Activated CD8-positive, alpha-beta T cell treated with anti-CD3 and anti-CD28 coated beads, Interleukin-2, amount 10 ng/mL, durations not matched to agents 7 days and 5 days (primary cell): ENCODE measurements around the gene EVC2. TPM values are rescaled to one million over a fixed set of nuclear protein-coding genes. Genes with fewer than 3 reads are reported as not detected.

Experiments
- ATAC-seq: fragments of 150-1000 bp; cut with Tn5 transposase; one replicate; pipeline ENCODE4 v1.10.0; 2021; ENCODE audit warnings: moderate library complexity
- CTCF ChIA-PET: fragments of 350-600 bp; sonication (Branson Sonifier 250); formaldehyde crosslinking; loops from one replicate; lab custom pipeline; 2021; ENCODE audit warnings: antibody characterized with exemption; lab: Charles Lee
- POLR2A ChIA-PET: fragments of 350-600 bp; sonication (Branson Sonifier 250); formaldehyde crosslinking; loops from one replicate; lab custom pipeline; 2021; ENCODE audit warnings: antibody characterized with exemption; lab: Charles Lee
- DNase-seq: peaks from one replicate; pipeline ENCODE4 v3.0.0-alpha.2; 2020
- H3K27ac Mint-ChIP-seq: one replicate; pipeline ENCODE4 v1.8.0; 2021; ENCODE audit warnings: mild to moderate bottlenecking, mixed read lengths
- H3K27me3 Mint-ChIP-seq: one replicate; pipeline ENCODE4 v1.8.0; 2021; ENCODE audit warnings: low read depth, mixed read lengths
- H3K36me3 Mint-ChIP-seq: one replicate; pipeline ENCODE4 v1.8.0; 2021; ENCODE audit warnings: low read depth, mixed read lengths
- H3K4me1 Mint-ChIP-seq: one replicate; pipeline ENCODE4 v1.8.0; 2021; ENCODE audit warnings: low read depth, mixed read lengths
- H3K4me3 Mint-ChIP-seq: one replicate; pipeline ENCODE4 v1.8.0; 2021; ENCODE audit warnings: mild to moderate bottlenecking, mixed read lengths
- H3K9me3 Mint-ChIP-seq: one replicate; pipeline ENCODE4 v1.8.0; 2022; ENCODE audit warnings: mixed read lengths; ENCODE audit not compliant: insufficient read depth
- total RNA-seq, 2 experiments: library from RNA; stranded (reverse); gene quantifications; one replicate each; pipeline ENCODE4 v1.2.3, GENCODE V29; 2021

EVC2 gene
- total RNA-seq, 2 experiments from 2014 or later, result 1.1 to 1.3 TPM

- H3K27me3 Mint-ChIP-seq, result no peaks in the 10 kb centered on the region
- H3K27ac Mint-ChIP-seq, result no peak overlapping the region
- no peaks in the 10 kb centered on the region for H3K36me3 Mint-ChIP-seq
- ChIA-PET CTCF (no interaction called here), POLR2A (no interaction called here)
- ATAC-seq, result no peak
- no peaks in the 10 kb centered on the region for H3K9me3 Mint-ChIP-seq
- no peak overlapping the region for H3K4me3 Mint-ChIP-seq
- no peak for DNase-seq
- H3K4me1 Mint-ChIP-seq, result no peaks in the 10 kb centered on the region
These were observed 58.3 kb downstream of the EVC2 start for GRCh38 chr4:5650040-5650439.

- Mint-ChIP-seq H3K9me3 (no peaks in the 10 kb centered on the region), H3K27ac (no peak overlapping the region), H3K27me3 (no peaks in the 10 kb centered on the region), H3K4me1 (no peaks in the 10 kb centered on the region), H3K36me3 (no peaks in the 10 kb centered on the region), H3K4me3 (no peak overlapping the region)
- ATAC-seq (no peak), DNase-seq (no peak)
- POLR2A ChIA-PET, result no interaction called here
- CTCF ChIA-PET, result no interaction called here
These were observed 61.0 kb downstream of the EVC2 start for GRCh38 chr4:5647351-5647750.

- Mint-ChIP-seq H3K4me1 (no peaks in the 10 kb centered on the region), H3K4me3 (no peak overlapping the region), H3K9me3 (no peaks in the 10 kb centered on the region), H3K36me3 (no peaks in the 10 kb centered on the region), H3K27me3 (no peaks in the 10 kb centered on the region), H3K27ac (no peak overlapping the region)
- ChIA-PET CTCF (no interaction called here), POLR2A (no interaction called here)
- no peak for ATAC-seq
- no peak for DNase-seq
These were observed 68.3 kb downstream of the EVC2 start for GRCh38 chr4:5640096-5640495.

- no peaks in the 10 kb centered on the region for H3K27me3 Mint-ChIP-seq
- no peak for DNase-seq
- ChIA-PET CTCF (no interaction called here), POLR2A (no interaction called here)
- no peak overlapping the region for H3K4me3 Mint-ChIP-seq
- no peaks in the 10 kb centered on the region for H3K4me1 Mint-ChIP-seq
- H3K27ac Mint-ChIP-seq, result no peak overlapping the region
- no peak for ATAC-seq
- no peaks in the 10 kb centered on the region for H3K36me3 Mint-ChIP-seq
- no peaks in the 10 kb centered on the region for H3K9me3 Mint-ChIP-seq
These were observed 68.8 kb downstream of the EVC2 start for GRCh38 chr4:5639556-5639955.

- ATAC-seq, result no peak
- H3K4me1 Mint-ChIP-seq, result no peaks in the 10 kb centered on the region
- H3K4me3 Mint-ChIP-seq, result no peak overlapping the region
- no peaks in the 10 kb centered on the region for H3K36me3 Mint-ChIP-seq
- no peaks in the 10 kb centered on the region for H3K9me3 Mint-ChIP-seq
- DNase-seq, result no peak
- POLR2A ChIA-PET, result no interaction called here
- CTCF ChIA-PET, result no interaction called here
- H3K27me3 Mint-ChIP-seq, result no peaks in the 10 kb centered on the region
- H3K27ac Mint-ChIP-seq, result no peak overlapping the region
These were observed 69.4 kb downstream of the EVC2 start for GRCh38 chr4:5638976-5639375.

GRCh38 chr4:5638316-5638715 lies 70.0 kb downstream of the EVC2 start:
- Mint-ChIP-seq H3K4me1 (no peaks in the 10 kb centered on the region), H3K4me3 (no peak overlapping the region), H3K27me3 (no peaks in the 10 kb centered on the region), H3K9me3 (no peaks in the 10 kb centered on the region), H3K27ac (no peak overlapping the region), H3K36me3 (no peaks in the 10 kb centered on the region)
- CTCF ChIA-PET, result no interaction called here
- DNase-seq (no peak), ATAC-seq (no peak)
- POLR2A ChIA-PET, result no interaction called here

- POLR2A ChIA-PET, result no interaction called here
- Mint-ChIP-seq H3K4me1 (no peaks in the 10 kb centered on the region), H3K4me3 (no peak overlapping the region), H3K36me3 (no peaks in the 10 kb centered on the region), H3K27ac (no peak overlapping the region), H3K27me3 (no peaks in the 10 kb centered on the region), H3K9me3 (no peaks in the 10 kb centered on the region)
- no peak for ATAC-seq
- no peak for DNase-seq
- CTCF ChIA-PET, result no interaction called here
These were observed 71.3 kb downstream of the EVC2 start for GRCh38 chr4:5636766-5637670.

DNA sequence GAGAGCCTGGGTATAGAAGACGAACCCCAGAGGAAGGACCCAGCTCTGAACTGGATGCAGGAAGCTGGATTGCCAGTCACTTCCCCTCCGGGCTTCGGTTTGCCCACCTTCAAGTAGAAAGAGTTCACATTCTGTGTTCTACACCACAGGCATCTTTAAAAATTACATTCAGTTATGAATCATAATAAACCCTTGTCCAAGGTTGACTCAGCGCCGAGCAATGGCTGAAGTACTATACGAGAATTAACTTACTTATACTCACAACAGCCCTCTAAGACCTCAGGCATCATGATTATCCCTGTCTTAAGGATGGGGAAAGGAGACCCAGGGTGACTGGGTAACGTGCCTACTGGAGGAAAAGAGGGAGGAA lies 72.5 kb downstream of the EVC2 start:
- ChIA-PET CTCF (no interaction called here), POLR2A (no interaction called here)
- no peaks in the 10 kb centered on the region for H3K27me3 Mint-ChIP-seq
- no peak overlapping the region for H3K4me3 Mint-ChIP-seq
- H3K4me1 Mint-ChIP-seq, result no peaks in the 10 kb centered on the region
- H3K36me3 Mint-ChIP-seq, result no peaks in the 10 kb centered on the region
- H3K27ac Mint-ChIP-seq, result no peak overlapping the region
- ATAC-seq (no peak), DNase-seq (no peak)
- H3K9me3 Mint-ChIP-seq, result no peaks in the 10 kb centered on the region

DNA sequence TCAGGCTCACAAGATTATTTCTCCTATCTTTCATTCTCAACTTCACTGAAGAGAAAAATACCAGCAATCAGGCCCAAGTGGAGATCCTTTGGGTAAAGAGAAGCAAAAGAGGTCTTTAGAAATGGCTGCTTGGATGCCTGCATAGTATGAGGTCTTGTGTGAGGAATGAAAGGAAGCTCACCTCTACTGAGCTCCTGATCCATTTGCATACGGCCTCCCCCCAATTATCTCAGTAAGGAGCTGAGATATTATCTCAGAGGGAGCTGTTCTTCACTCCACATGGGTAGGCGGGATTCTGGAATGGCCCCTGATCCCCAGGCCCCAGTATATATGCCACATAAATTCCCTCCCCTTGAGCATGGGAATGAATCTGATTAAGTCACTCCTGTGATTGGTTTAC lies 75.8 kb downstream of the EVC2 start:
- ATAC-seq (no peak), DNase-seq (no peak)
- Mint-ChIP-seq H3K4me1 (no peaks in the 10 kb centered on the region), H3K9me3 (no peaks in the 10 kb centered on the region), H3K36me3 (no peaks in the 10 kb centered on the region), H3K27ac (no peak overlapping the region), H3K27me3 (no peaks in the 10 kb centered on the region), H3K4me3 (no peak overlapping the region)
- ChIA-PET CTCF (no interaction called here), POLR2A (no interaction called here)

- H3K36me3 Mint-ChIP-seq, result no peaks in the 10 kb centered on the region
- no peaks in the 10 kb centered on the region for H3K27me3 Mint-ChIP-seq
- POLR2A ChIA-PET, result no interaction called here
- no peaks in the 10 kb centered on the region for H3K4me1 Mint-ChIP-seq
- no peak for DNase-seq
- H3K9me3 Mint-ChIP-seq, result no peaks in the 10 kb centered on the region
- CTCF ChIA-PET, result no interaction called here
- H3K27ac Mint-ChIP-seq, result no peak overlapping the region
- ATAC-seq, result no peak
- no peak overlapping the region for H3K4me3 Mint-ChIP-seq
These were observed 76.3 kb downstream of the EVC2 start for GRCh38 chr4:5632066-5632440.

GRCh38 chr4:5631352-5632065 lies 76.8 kb downstream of the EVC2 start:
- Mint-ChIP-seq H3K27ac (no peak overlapping the region), H3K9me3 (no peaks in the 10 kb centered on the region), H3K4me3 (no peak overlapping the region), H3K27me3 (no peaks in the 10 kb centered on the region), H3K36me3 (no peaks in the 10 kb centered on the region), H3K4me1 (no peaks in the 10 kb centered on the region)
- POLR2A ChIA-PET, result no interaction called here
- CTCF ChIA-PET, result no interaction called here
- no peak for ATAC-seq
- no peak for DNase-seq

GRCh38 chr4:5630762-5631161 lies 77.6 kb downstream of the EVC2 start:
- ChIA-PET CTCF (no interaction called here), POLR2A (no interaction called here)
- H3K9me3 Mint-ChIP-seq, result no peaks in the 10 kb centered on the region
- H3K4me1 Mint-ChIP-seq, result no peaks in the 10 kb centered on the region
- ATAC-seq (no peak), DNase-seq (no peak)
- no peaks in the 10 kb centered on the region for H3K36me3 Mint-ChIP-seq
- H3K4me3 Mint-ChIP-seq, result no peak overlapping the region
- H3K27me3 Mint-ChIP-seq, result no peaks in the 10 kb centered on the region
- no peak overlapping the region for H3K27ac Mint-ChIP-seq
